Upper lobe of left lung (tissue), 4 donors: ENCODE results near the gene TMPRSS3.

Experiments used
- EP300 ChIP-seq, 4 donors: sonication (generic); formaldehyde crosslinking; IDR thresholded peaks; one replicate each; pipeline ENCODE4 v1.5.1; 2017; ENCODE audit warnings: antibody characterized with exemption in 4 of 4, control low read depth in 2 of 4
- TF ChIP-seq, protein P1 (sequence below), 6 experiments: fragments of 450-650 bp in 4 of 6; fragments of 200-600 bp in 2 of 6; sonication (generic) in 2 of 6; IDR thresholded peaks; one replicate each; pipeline ENCODE4 v1.5.1; 2016 to 2019; ENCODE audit warnings: antibody characterized with exemption in 6 of 6

DNA sequence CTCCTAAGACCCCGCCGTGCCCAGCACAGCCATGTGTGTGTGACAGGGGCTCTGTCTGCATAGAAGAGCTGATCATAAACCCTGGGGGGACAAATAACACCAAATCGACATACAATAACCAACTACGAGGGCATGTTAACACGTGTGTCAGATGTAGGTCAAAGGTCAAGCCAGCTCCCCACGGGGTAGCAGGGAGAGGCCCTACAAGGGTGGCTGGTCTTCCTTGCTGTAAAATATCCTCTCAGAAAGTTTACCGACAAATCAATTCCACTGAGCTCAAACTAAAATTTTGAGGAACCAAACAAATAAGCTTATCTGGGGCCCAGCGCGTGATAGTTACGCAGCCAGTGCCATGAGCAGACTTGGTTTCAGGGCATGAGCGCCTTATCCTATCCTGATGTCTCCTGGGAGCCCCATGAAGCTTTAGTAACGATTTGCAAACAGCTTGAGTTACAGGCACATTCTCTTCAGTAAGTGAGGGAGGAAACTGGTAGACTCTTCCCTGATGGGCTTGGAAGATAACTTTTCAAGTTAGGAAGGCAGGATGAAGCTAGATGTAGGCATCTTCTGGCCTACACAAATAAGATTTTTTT lies 2.7 kb upstream of the TMPRSS3 start:
- TF ChIP-seq, protein P1, sequence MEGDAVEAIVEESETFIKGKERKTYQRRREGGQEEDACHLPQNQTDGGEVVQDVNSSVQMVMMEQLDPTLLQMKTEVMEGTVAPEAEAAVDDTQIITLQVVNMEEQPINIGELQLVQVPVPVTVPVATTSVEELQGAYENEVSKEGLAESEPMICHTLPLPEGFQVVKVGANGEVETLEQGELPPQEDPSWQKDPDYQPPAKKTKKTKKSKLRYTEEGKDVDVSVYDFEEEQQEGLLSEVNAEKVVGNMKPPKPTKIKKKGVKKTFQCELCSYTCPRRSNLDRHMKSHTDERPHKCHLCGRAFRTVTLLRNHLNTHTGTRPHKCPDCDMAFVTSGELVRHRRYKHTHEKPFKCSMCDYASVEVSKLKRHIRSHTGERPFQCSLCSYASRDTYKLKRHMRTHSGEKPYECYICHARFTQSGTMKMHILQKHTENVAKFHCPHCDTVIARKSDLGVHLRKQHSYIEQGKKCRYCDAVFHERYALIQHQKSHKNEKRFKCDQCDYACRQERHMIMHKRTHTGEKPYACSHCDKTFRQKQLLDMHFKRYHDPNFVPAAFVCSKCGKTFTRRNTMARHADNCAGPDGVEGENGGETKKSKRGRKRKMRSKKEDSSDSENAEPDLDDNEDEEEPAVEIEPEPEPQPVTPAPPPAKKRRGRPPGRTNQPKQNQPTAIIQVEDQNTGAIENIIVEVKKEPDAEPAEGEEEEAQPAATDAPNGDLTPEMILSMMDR (IDR thresholded peaks at IDR 0.05), result no peak
- TF ChIP-seq EP300 (IDR thresholded peaks at IDR 0.05), result no peak
